Fibroblast of the aortic adventitia (primary cell): ENCODE measurements around the gene ZNF320. TPM values are rescaled to one million over a fixed set of nuclear protein-coding genes. Genes with fewer than 3 reads are reported as not detected.
"Not testable (repeated sequence)": the region's sequence is repeated elsewhere in the genome, so short reads cannot be mapped to it uniquely, and the experiment has no call there.

ENCODE experiments used
- DNase-seq: peaks from one replicate; pipeline ENCODE4 v3.0.0-alpha.2; 2010; ENCODE audit warnings: low read depth
- H3K4me3 ChIP-seq: 2 replicates; pipeline ENCODE4 v1.5.1; 2011; ENCODE audit warnings: low read depth, mild to moderate bottlenecking, control low read depth, low read length, moderate library complexity
- total RNA-seq: library from RNA; depleted of rRNA; stranded (reverse); fragments of >200 nt; gene quantifications from 2 replicates; pipeline ENCODE4 v1.2.3, GENCODE V29; 2012; ENCODE audit warnings: low replicate concordance
- TF ChIP-seq, protein P1 (sequence below): IDR thresholded peaks from 2 replicates; pipeline ENCODE4 v1.5.1; 2011; ENCODE audit warnings: mild to moderate bottlenecking, low read length, control low read depth, inconsistent platforms; ENCODE audit not compliant: insufficient read depth

ZNF320 gene
- total RNA-seq: 7.3 and 12.0 TPM in 2 replicates

DNA sequence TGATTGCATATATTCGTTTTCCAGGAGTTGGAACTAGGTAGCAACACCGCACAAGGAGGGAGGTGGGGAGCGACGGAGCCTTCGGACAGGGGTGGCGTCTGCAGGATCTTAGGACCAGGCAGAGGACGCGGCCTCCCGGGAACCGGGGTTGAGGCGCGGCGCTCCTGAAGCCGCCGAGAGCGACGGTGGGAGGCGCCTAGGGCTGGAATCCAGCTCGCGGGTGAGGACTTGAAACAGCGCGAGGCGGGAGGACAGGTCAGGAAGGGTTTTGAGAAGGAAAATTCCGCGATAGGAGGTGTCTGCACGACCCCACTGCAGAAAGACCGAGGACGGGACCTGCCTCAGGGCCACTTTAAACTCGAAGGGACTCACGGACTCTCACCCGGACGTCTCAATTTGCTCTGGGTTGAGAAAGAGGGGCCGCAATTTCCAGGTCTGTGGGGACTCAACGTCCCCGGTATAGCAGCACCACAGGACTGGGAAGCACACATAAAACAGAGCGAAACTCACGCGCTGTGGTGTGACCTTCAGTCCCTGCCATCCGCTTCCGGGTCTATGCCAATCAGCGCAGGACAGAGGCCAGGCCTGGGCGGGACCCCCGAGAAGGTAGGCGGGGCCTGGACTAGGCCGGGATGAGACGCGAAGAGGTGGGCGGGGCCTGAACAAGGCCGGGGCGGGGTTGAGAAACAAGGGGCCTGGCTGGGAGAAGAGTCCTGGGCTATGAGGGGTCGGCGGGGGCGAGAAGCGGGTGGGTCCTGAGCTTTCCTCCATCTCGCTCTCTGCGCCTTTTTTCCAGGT is at the start of gene ZNF320:
Gene ZNF320, minus strand, starts transcription at position 498 of the 798 bp plus-strand sequence. CDS start 7,380 bp downstream, outside the sequence.
- DNase-seq: peak; percentile 89
- H3K4me3 ChIP-seq: peak within 1 kb of the TSS; percentile 92
- TF ChIP-seq, protein P1, sequence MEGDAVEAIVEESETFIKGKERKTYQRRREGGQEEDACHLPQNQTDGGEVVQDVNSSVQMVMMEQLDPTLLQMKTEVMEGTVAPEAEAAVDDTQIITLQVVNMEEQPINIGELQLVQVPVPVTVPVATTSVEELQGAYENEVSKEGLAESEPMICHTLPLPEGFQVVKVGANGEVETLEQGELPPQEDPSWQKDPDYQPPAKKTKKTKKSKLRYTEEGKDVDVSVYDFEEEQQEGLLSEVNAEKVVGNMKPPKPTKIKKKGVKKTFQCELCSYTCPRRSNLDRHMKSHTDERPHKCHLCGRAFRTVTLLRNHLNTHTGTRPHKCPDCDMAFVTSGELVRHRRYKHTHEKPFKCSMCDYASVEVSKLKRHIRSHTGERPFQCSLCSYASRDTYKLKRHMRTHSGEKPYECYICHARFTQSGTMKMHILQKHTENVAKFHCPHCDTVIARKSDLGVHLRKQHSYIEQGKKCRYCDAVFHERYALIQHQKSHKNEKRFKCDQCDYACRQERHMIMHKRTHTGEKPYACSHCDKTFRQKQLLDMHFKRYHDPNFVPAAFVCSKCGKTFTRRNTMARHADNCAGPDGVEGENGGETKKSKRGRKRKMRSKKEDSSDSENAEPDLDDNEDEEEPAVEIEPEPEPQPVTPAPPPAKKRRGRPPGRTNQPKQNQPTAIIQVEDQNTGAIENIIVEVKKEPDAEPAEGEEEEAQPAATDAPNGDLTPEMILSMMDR: no peak

DNA sequence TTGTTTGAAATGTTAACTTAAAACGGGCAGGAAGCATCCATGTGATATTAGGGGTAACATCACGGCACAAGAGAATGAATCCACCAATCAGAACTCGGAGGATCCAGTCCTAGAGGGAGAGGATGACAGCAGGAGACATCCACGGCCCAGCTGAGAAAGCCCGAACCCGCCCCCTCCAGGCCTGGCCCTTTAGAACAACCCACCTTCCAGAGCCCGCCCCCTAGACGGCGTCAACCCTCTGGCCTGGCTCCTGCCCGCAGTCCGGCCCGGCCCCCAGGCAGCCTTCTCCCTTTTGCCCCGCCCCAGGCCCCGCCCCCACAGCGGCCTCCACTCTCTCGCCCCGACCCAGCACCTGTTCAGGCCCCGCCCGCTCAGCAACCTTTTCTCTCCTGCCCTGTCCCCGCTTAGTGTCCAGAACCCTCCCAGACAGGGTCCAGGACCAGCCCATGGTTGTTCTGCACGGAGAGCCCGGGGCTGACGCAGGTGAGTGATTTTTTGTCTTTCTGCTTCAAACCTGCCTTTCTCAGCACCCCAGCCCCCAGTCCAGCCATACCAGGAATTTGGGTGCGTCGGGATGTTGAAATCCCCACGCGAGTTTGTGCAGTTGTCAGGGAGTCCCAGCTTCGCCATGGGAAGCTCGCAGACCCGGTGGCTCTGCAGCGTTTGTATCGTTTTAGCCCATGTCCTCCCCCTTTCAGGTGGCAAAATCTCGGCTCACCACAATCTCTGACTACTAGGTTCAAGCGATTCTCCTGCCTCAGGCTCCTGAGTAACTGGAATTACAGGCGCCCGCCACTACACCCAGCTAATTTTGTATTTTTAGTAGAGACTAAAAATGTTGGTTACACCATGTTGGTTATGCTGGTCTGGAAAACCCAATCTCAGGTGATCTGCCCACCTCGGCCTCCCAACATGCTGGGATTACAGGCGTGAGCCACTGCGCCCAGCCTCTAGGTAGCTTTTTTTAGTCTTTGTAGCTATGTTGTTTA is 49.2 kb upstream of the ZNF320 start:
- no peak for DNase-seq
- H3K4me3 ChIP-seq: no peak overlapping the region

DNA sequence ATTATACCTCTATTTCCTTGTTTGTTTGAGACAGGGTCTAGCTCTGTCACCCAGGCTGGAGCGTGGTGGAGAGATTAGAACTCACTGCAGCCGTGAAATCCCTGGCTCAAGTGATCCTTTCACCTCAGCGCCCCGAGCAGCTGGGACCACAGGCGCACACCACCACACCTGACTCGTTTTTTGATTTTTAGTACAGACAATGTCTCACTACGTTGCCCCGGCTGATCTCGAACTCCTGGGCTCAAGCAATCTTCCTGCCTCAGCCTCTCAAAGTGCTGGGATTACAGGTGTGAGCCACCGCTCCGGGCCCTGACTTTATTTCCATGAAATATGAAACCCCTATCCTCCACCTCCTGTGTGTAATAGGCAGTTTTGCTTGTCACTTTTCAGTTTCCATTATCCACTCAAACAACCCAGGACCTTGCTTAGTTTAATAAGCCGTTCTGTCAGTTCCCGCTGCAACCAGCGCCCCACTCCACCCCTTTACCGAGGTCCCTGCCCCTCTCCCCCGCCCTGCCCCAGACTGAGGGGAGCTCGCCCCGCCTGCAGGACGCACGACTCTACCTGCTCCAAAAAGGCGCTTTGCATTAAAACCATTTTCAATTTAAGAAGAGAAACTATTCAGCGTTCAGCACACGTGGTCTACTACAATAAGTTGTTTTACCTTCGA is 48.4 kb upstream of the ZNF320 start:
- no peak overlapping the region for H3K4me3 ChIP-seq
- TF ChIP-seq, protein P1: no peak
- DNase-seq: no peak

More for the DNA sequence above, 49.2 kb upstream of the ZNF320 start:
- TF ChIP-seq, protein P1: no peak

DNA sequence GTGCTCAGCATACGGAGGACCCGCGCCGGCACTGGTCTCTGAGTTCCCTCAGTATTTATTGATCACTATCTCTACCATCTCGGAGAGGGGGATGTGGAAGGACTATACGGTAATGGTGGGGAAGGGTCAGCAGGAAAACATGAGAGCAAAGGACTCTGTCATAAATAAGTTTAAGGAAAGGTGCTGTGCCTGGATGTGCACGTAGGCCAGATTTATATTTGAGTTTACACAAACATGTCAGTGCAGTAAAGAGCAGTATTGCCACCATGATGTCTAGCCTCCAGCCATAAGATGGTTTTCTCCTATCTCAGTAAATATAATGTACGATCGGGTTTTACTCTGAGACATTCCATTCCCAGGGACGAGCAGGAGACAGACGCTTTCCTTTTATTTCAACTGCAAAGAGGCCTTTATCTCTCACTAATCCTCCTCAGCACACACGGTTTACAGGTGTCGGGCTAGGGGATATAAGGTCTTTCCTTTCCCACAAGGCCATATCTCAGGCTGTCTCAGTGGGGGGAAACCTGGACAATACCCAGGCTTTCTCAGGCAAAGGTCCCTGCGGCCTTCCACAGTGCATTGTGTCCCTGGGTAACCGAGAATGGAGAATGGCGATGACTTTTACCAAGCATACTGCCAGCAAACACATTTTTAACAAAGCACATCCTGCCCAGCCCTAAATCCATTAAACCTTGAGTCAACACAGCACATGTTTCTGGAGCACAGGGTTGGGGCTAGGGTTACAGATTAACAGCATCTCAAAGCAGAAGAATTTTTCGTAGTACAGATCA is 47.5 kb upstream of the ZNF320 start:
- not testable (repeated sequence) for DNase-seq, H3K4me3 ChIP-seq

DNA sequence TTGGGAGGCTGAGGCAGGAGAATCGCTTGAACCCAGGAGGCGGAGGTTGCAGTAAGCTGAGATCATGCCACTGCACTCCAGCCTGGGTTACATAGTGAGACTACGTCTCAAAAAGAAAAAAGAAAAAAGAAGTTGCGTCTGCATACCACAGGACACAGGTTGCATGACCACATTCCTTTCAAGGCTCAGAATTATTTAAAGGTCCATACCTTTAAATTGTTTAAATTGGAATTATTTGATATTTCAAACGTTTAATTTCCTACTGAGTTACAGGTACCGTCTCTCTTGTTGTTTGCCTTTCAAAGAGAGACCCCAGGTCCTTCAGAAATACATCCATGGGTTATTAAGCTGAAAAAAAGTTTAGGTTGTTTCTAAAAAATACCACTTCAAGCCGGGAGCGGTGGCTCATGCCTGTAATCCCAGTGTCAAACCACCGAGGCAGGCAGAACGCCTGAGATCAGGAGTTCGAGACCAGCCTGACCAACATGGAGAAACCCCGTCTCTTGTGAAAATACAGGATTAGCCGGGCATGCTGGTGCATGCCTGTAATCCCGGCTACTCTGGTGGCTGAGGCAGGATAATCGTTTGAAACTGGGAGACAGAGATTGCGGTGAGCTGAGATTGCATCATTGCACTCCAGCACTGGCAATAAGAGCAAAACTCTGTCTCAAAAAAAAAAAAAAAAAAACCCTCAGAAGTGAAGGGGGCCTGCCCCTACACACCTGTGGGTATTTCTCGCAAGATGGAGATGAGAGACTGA is 46.6 kb upstream of the ZNF320 start:
- TF ChIP-seq, protein P1: no peak
- no peak for DNase-seq
- H3K4me3 ChIP-seq: no peak overlapping the region

DNA sequence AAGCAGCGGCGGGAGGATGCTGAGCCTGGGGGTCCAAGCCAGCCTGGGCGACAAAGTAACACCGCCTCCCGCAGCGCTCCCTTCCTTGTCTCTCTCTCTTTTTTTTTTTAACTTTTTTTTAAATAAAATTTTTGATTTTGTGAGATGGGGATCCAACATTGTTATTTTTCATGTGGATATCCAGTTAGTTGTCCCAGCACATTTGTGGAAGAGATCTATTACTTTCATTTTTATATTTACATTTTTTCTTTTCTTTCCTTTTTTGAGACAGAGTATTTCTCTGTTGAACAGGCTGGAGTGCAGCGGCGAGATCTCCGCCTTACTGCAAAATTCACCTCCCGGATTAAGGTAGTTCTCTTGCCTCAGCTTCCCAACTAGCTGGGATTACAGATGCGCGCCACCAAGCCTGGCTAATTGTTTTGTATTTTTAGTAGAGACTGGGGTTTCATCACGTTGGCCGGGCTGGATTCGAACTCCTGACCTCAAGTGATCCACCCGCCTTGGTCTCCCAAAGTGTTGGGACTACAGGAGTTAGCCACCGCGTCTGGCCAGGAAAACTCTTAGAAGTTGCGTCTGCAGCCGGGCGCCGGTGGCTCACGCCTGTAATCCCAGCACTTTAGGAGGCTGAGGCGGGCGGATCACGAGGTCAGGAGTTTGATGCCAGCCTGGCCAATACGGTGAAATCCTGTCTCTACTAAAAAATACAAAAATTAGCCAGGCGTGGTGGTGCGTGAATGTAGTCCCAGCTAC is 45.9 kb upstream of the ZNF320 start:
- no peak for DNase-seq
- peak overlapping the region; percentile 64 for H3K4me3 ChIP-seq
- TF ChIP-seq, protein P1: no peak
